Stimulated activated CD8-positive, alpha-beta memory T cell treated with anti-CD3 and anti-CD28 coated beads, Interleukin-7, amount 100 ng/mL, for 4 hours (primary cell): ENCODE results near the gene RFK.
"Not testable (repeated sequence)": the region's sequence is repeated elsewhere in the genome, so short reads cannot be mapped to it uniquely, and the experiment has no call there.

Experiments
- DNase-seq, 2 donors: peaks; one replicate each; pipeline ENCODE4 v3.0.0-alpha.2; 2020; ENCODE audit warnings: low read depth in 2 of 2

The RFK gene

GRCh38 chr9:76370396-76371023, 23.7 kb downstream of the RFK start:
- no peak for DNase-seq

GRCh38 chr9:76369583-76369982, 24.6 kb downstream of the RFK start:
- no peak for DNase-seq

DNA sequence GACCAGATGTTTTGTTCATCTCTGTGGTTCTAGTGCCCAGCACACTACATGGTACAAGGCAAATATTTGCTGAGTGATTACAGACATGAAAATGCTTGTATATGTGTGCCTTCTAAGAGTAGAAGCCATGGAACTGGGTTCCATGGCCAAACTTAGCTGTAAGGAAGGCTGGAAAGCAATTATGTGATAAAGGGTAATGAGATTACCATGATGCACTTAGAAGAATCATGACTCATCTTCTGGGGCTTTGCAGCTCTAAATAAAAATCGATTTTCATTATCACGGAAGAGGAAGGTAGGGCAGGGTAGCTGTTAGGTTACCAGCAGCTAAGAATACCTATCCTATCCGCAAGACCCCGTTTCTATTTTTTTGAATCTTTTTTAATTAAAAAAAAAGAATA, 28.0 kb downstream of the RFK start:
- DNase-seq, result no peak

GRCh38 chr9:76365028-76365427, 29.2 kb downstream of the RFK start:
- no peak for DNase-seq

- DNase-seq, result no peak
Observed at GRCh38 chr9:76363032-76363395, 31.2 kb downstream of the RFK start.

DNA sequence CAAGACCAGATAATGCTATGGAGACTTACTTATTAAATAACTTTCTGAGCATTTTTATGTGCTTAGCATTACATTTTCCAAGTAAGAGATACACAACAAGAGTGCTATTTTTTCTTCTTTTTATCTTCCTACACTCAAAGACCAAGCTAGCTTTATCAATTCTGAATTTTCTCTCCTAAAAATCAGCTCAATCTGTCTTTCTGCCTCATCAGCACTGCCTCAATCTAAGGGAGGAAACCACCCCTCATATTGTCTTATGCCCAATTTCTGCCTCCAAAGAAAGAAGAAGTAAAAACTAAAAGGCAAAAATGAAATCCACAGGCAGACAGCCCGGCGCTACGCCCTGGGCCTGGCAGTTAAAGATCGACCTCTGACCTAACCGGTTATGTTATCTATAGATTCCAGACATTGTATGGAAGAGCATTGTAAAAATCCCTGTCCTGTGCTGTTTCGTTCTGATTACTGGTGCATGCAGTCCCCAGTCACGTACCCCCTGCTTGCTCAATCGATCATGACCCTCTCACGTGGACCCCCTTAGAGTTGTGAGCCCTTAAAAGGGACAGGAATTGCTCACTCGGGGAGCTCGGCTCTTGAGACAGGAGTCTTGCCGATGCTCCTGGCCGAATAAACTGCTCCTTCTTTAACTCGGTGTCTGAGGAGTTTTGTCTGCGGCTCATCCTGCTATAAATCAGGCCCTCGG, 31.7 kb downstream of the RFK start:
- DNase-seq, result not testable (repeated sequence)

DNA sequence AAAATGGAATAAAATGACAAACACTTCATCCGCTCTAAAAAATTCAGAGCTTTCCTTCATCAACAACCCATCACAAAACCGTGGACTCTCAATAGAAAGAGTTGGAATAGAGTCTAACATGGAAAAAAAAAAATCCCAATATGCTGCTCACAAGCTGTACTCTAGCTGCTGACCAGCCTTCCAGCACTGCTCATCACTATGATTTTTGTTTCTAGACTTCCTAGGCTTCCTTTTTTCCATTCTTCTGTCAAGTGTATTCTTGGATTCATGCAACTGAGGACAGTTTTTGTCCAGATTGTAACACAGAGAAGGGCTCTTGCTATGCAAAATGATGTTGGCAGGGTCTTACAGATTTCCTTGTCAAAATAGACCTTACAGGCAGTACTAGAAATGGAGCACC, 34.5 kb downstream of the RFK start:
- DNase-seq, result no peak

- no peak for DNase-seq
Observed at GRCh38 chr9:76359365-76359764, 34.9 kb downstream of the RFK start.

GRCh38 chr9:76358628-76359280, 35.5 kb downstream of the RFK start:
- DNase-seq, result no peak

DNA sequence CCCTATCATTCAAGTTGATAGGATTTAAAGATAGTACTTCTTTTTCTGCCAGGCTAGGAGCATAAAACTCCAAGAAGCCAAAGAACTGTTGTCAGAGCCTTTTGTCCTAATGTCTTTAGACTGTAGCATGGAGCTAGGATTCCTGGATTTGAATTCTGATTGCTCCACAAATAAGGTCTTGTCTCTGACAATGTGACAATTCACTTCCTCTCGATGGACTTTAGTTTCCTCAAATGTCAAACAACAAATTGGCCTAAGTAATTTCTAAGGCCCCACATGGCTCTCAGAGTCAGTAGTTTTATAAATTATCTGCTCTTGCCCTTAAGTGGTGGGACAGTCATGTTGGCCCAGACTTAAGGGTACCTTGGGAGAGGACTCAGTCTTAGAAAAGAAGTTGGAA, 36.7 kb downstream of the RFK start:
- no peak for DNase-seq

DNA sequence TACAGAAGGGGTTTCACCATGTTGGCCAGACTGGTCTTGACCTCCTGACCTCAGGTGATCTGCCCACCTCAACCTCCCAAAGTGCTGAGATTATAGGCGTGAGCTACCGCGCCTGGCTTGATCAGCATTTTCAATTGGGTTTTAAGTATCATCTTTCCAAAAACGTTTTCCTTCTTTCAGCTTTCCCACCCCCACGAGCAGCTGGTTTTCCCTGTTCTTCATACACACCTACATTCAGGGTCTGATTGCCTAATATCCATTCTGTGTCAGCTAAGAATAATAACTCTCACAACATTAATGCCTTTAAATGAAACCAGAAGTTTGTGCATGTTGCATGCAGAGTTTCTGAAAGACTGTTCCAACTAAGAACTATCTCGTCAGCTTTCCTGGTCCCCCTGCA, 38.3 kb downstream of the RFK start:
- no peak for DNase-seq

GRCh38 chr9:76354221-76354620, 40.0 kb downstream of the RFK start:
- no peak for DNase-seq

DNA sequence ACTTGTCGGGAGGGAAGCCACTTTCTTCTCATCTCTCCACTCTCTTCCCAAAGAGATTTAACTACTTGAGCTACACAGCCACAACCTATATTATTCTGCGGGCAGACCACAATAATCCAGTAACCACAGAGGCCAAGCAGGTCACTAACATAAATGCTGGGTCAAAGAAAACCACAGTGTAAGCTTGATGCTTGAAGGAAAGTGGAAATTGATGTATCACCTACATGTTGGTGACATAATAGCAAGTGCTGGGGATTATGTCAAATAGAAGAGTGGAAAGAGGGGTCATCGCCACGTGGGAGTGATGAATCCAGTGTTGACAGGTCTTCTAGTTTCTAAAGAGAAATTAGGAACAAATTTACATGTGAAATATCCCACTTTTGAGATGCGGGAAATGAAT, 40.9 kb downstream of the RFK start:
- DNase-seq, result no peak

GRCh38 chr9:76352026-76352620, 42.1 kb downstream of the RFK start:
- DNase-seq, result no peak

DNA sequence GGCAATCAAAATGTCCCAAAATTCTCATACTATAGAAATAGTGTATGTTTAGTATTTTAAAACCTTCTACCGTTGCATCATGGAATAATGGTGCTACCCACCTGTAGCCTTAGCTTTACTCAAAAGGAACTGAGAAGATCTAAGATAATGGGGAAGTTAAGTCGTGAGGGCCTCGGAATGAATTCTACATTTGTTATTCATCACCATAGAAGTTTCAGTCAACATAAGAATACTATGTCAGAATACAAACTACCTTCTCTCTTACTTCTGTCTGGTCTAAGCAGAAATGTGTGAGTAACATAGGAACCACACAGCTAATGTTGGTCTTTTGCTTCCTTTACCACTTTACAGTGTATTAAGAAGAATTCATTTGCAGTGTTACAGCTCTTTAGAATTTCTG, 43.2 kb downstream of the RFK start:
- DNase-seq, result no peak

DNA sequence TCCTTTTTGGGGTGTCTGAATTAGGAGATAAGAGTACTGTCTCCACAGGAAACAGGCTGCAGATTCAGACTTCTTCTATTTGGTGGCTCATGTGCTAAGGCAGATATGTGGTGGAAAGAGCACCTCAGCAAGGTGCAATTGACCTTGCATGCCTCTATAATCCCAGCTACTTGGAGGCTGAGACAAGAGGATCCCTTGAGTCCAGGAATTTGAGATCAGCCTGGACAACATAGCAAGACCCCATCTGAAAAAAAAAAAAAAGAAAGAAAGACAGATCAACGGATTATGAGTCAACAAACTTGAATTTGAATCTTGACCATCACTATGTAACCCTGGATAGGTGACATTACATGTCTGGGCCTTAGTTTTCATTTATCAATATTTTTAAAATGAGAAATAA, 44.4 kb downstream of the RFK start:
- DNase-seq, result no peak

GRCh38 chr9:76342858-76343257, 51.4 kb downstream of the RFK start:
- no peak for DNase-seq

GRCh38 chr9:76342201-76342600, 52.0 kb downstream of the RFK start:
- no peak for DNase-seq

DNA sequence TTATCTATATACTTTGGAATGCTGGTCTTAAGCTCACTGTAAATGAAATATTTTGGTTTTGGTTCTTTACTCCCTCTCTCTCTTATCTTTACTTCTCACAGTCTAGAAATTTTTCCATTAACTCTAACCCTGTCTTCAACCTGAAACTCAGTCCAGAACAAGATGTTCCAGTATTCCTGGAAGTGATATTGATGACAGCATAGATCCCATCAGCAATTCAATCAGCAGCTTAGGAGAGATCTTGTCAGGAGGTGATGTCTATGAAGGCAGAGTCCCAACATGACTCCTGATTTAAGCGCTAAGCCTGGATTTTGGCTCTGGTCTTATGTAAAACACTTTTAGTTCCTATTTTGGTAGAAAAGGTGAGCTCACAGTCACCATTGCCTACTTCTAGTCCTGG, 52.6 kb downstream of the RFK start:
- no peak for DNase-seq

GRCh38 chr9:76338418-76338817, 55.8 kb downstream of the RFK start:
- DNase-seq, result no peak

- no peak for DNase-seq
Observed at GRCh38 chr9:76336027-76336426, 58.2 kb downstream of the RFK start.
